RWPE2 (cell line): ENCODE data around the gene CCNQ.
A peak's percentile ranks its signal among the peaks of the same experiment; 100 is the strongest.

ENCODE experiments used
- ATAC-seq: fragments of 200-7000 bp; cut with Tn5 transposase; 3 replicates; pipeline ENCODE4 v1.9.1; 2021; ENCODE audit warnings: low read depth
- DNase-seq: peaks from one replicate; pipeline ENCODE4 v3.0.0-alpha.2; 2020; ENCODE audit warnings: low spot score
- H3K27ac ChIP-seq: fragments of 450-650 bp; 2 replicates; pipeline ENCODE4 v1.5.1; 2017; ENCODE audit warnings: mild to moderate bottlenecking; ENCODE audit not compliant: poor library complexity, severe bottlenecking
- H3K27me3 ChIP-seq: fragments of 250-450 bp; sonication (Bioruptor Pico); 2 replicates; pipeline ENCODE4 v1.5.1; 2021; ENCODE audit warnings: mild to moderate bottlenecking, moderate library complexity; ENCODE audit not compliant: insufficient read depth, poor library complexity, severe bottlenecking
- H3K36me3 ChIP-seq: fragments of 250-450 bp; sonication (Bioruptor Pico); 2 replicates; pipeline ENCODE4 v1.5.1; 2020; ENCODE audit warnings: low read depth, mild to moderate bottlenecking, moderate library complexity
- H3K4me1 ChIP-seq: fragments of 250-450 bp; sonication (Bioruptor Pico); 2 replicates; pipeline ENCODE4 v1.5.1; 2021; ENCODE audit warnings: mild to moderate bottlenecking, moderate library complexity; ENCODE audit not compliant: insufficient read depth, poor library complexity, severe bottlenecking
- H3K4me3 ChIP-seq: fragments of 250-450 bp; sonication (Bioruptor Pico); 2 replicates; pipeline ENCODE4 v1.5.1; 2021; ENCODE audit warnings: mild to moderate bottlenecking, moderate library complexity; ENCODE audit not compliant: severe bottlenecking
- H3K9me3 ChIP-seq: fragments of 250-450 bp; sonication (Bioruptor Pico); 2 replicates; pipeline ENCODE4 v1.5.1; 2021; ENCODE audit warnings: mild to moderate bottlenecking, moderate library complexity; ENCODE audit not compliant: severe bottlenecking
- TF ChIP-seq, protein P1 (sequence below): fragments of 450-650 bp; IDR thresholded peaks from one replicate; pipeline ENCODE4 v1.5.1; 2017; ENCODE audit warnings: mild to moderate bottlenecking, moderate library complexity; ENCODE audit not compliant: poor library complexity, severe bottlenecking

The CCNQ gene

DNA sequence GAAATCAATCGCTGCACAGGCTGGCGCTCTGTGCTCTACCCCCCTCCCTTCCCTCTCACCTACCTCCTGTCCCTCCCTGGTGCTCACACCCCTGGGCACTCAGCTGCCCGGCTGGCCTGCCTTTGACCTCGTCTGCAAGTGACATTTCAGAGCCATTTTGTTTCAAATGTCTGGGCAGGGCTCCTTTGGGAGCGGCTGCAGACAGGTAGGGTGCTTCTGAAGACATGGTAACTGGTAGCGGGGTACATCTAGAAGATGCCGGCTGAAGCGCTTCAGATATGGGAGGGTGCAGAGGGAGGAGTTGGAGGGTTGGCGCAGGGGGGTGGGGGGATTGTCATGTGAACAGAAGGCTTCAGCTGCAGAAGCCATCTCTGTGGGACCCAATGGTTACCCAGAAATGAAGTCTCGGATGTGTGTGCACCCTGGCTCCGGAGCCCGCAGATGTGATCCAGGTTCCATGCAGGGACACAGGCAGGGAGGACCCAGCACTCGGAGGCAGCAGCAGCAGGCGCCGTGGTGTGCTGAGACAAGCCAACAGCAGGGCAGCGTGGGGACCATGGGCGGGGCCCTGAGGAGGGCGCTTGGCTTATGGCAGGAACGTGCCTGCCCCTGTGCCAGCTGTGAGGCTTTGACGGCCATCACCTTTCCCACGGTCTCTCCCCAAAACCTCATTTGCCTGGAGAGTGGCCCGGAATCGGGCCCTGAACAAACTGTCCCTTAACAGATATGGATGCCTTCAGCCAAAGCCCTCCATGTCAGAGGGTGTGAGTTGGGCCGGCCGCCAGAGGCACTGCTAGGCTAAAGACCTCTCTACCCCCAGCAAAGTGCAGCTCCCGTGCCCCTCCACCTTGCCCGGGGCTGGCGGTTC, 40.5 kb upstream of the CCNQ start:
- TF ChIP-seq, protein P1, sequence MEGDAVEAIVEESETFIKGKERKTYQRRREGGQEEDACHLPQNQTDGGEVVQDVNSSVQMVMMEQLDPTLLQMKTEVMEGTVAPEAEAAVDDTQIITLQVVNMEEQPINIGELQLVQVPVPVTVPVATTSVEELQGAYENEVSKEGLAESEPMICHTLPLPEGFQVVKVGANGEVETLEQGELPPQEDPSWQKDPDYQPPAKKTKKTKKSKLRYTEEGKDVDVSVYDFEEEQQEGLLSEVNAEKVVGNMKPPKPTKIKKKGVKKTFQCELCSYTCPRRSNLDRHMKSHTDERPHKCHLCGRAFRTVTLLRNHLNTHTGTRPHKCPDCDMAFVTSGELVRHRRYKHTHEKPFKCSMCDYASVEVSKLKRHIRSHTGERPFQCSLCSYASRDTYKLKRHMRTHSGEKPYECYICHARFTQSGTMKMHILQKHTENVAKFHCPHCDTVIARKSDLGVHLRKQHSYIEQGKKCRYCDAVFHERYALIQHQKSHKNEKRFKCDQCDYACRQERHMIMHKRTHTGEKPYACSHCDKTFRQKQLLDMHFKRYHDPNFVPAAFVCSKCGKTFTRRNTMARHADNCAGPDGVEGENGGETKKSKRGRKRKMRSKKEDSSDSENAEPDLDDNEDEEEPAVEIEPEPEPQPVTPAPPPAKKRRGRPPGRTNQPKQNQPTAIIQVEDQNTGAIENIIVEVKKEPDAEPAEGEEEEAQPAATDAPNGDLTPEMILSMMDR = no peak
- peak; percentile 23 for DNase-seq
- ATAC-seq = no peak
- Histone ChIP-seq H3K36me3 (no peaks in the 10 kb centered on the region), H3K27ac (no peak overlapping the region), H3K27me3 (peaks cover 18% of the 10 kb centered on the region), H3K9me3 (no peaks in the 10 kb centered on the region), H3K4me3 (no peak overlapping the region), H3K4me1 (no peaks in the 10 kb centered on the region)

GRCh38 chrX:153638436-153639176, 39.7 kb upstream of the CCNQ start:
- ATAC-seq = no peak
- H3K27me3 ChIP-seq = peaks cover 15% of the 10 kb centered on the region

DNA sequence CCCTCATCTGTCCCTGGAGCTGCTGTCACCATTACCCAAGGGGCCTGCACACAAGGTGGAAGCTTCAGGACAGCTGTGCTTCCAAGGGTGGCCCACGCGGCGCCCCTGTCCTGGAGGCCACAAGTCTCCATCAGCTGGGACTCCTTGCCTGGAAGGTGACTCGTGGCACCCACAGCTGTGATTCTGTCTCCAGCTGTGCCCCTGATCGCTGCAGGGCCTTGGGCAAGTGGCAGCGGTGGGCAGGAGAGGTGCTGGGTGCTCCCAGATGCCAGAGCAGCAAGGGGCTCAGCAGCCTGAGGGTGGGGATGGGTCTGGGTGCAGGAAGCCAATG, 39.1 kb upstream of the CCNQ start:
- ATAC-seq = no peak
- Histone ChIP-seq H3K27ac (no peak overlapping the region), H3K4me3 (no peak overlapping the region), H3K9me3 (no peaks in the 10 kb centered on the region), H3K36me3 (no peaks in the 10 kb centered on the region), H3K4me1 (no peaks in the 10 kb centered on the region), H3K27me3 (peaks cover 9% of the 10 kb centered on the region)
- TF ChIP-seq, protein P1 = no peak
- no peak for DNase-seq

More at GRCh38 chrX:153638436-153639176, 39.7 kb upstream of the CCNQ start:
- Histone ChIP-seq H3K27ac (no peak overlapping the region), H3K4me1 (no peaks in the 10 kb centered on the region), H3K9me3 (no peaks in the 10 kb centered on the region), H3K36me3 (no peaks in the 10 kb centered on the region), H3K4me3 (no peak overlapping the region)
- peak; percentile 25 for DNase-seq
- TF ChIP-seq, protein P1 = no peak

- TF ChIP-seq, protein P1 = no peak
- Histone ChIP-seq H3K27me3 (peaks cover 4% of the 10 kb centered on the region), H3K27ac (no peak overlapping the region), H3K4me3 (no peak overlapping the region), H3K4me1 (no peaks in the 10 kb centered on the region), H3K36me3 (no peaks in the 10 kb centered on the region), H3K9me3 (no peaks in the 10 kb centered on the region)
- no peak for ATAC-seq
- DNase-seq = no peak
Measured at GRCh38 chrX:153637121-153638040, 38.4 kb upstream of the CCNQ start.
